Activated CD4-positive, CD25-positive, alpha-beta regulatory T cell treated with anti-CD3 and anti-CD28 coated beads, Interleukin-2, amount 50 U/mL, for 16 hours (primary cell): ENCODE measurements around the gene COL5A1.

Experiments
- DNase-seq: peaks from one replicate; pipeline ENCODE4 v3.0.0-alpha.2; 2020; ENCODE audit warnings: low read depth, low spot score

COL5A1 gene

DNA sequence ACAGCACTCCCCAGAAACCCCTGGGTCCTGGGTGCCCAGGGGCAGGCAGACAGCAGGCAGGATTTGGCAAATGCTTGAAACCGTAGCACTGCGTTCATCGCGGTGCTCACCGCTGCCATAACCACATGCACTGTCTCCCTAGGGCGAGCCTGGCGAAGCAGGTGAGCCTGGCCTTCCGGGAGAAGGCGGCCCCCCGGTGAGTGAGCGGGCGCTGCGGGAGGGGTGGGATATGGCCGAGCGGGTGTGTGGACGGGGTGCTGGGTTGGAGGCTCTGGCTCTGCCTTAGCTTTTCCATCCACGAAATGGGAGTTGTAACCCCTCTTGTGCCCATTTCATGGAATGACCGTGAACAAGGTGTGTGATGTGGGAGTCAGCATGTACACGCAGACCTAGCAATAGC, 172.2 kb downstream of the COL5A1 start:
- DNase-seq: no peak

- no peak for DNase-seq
Measured at GRCh38 chr9:134814598-134815215, 173.1 kb downstream of the COL5A1 start.

DNA sequence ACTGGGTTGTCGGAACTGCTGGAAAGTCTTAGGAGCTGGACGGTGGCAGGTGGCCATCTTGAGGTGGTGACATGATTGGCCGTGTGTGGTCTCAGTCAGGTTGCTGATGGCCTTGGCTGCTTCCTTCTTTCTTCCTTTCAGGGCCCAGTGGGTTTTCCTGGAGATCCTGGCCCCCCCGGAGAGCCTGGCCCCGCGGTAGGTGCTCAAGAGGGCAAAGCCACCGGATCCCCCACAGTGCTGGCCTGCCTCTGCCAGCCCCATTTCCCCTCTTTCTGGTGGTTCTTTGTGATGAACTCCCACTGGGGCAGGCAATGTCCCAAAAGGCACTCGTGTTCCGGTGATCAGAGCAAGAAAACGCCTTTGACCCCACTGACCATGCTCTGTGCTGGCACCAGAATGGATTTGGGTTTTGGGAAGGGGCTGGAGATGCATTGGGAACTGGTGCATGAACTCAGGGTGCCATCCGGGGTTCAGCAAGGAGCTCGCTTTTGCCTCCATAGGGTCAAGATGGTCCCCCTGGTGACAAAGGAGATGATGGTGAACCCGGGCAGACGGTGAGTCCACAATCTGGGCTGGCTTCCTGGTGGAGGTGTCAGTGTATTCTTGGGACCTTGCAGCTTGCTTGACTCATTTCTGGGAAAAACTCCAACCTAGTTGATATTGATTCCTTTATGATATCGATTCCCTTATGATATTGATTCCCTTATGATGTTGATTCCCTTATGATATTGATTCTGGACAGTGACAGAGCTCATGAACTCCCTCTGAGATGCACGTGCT, 174.0 kb downstream of the COL5A1 start:
- no peak for DNase-seq

DNA sequence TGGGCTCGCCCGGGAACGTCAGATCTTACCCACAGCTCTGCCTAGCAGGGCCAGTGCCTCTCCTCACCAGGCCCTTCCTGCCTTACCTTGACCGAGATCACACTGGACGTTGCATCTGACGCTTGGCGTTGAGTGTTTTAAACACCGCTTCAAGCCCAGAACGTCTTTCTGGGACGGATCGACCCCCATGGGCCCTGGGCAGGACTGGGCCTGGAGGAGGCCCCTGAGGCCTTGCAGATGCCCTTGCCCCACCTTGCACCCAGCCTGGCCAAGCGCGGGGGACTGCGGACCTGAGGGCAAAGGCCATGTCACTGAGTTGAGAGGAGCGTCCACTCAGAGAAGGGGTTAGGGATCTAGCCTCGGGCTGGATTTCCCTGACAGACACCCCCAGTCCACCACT, 174.7 kb downstream of the COL5A1 start:
- DNase-seq: no peak

- DNase-seq: no peak
Measured at GRCh38 chr9:134818000-134818568, 176.5 kb downstream of the COL5A1 start.

- DNase-seq: no peak
Measured at GRCh38 chr9:134818591-134818990, 177.0 kb downstream of the COL5A1 start.

GRCh38 chr9:134820901-134821300, 179.3 kb downstream of the COL5A1 start:
- DNase-seq: no peak

GRCh38 chr9:134822541-134822940, 180.9 kb downstream of the COL5A1 start:
- no peak for DNase-seq

DNA sequence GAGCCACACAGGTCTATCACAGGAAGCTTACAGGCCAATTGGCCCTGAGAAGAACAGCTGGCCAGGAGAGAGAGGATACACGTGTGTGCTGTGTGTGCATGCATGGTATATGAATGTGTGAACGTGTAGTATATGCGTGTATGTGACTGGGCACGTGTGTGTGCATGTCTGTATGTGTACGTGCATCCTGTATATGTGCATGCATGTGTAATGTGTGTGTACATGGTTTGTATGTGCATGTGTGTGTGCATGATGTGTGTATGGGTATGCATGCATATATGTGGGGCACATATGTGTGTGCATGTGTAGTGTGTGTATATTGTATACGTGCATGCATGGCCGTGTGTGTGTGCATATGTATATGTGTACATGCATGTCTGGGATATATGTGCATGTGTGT, 182.0 kb downstream of the COL5A1 start:
- no peak for DNase-seq

DNA sequence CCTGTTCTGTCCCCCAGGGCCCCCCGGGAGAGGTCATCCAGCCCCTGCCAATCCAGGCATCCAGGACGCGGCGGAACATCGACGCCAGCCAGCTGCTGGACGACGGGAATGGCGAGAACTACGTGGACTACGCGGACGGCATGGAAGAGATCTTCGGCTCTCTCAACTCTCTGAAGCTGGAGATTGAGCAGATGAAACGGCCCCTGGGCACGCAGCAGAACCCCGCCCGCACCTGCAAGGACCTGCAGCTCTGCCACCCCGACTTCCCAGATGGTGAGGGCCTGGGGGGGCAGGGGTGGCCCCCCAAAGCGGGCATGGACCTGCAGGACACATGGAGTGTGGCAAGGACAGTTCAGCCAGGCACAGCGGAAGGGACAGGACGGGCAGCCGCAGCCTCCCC, 183.0 kb downstream of the COL5A1 start:
- DNase-seq: no peak

DNA sequence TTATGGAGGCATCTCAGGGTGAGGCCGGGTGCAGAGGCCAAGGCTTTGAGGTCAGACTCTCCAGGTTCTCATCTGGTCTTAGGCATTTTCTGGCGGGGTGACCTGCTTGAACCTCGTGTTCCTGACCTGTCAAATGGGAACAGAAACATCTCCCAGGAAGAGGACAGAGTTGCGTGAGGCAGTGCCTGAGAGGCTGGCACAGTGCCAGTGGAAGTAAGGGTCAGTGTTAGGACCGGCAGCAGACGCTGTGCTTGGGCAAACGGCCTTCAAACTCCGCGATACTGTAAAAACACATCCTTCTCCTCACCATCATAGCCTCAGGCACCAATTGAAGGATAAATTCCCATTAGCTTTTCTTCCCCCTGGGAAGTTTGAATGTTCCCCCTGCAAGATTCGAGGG, 183.4 kb downstream of the COL5A1 start:
- DNase-seq: no peak

GRCh38 chr9:134826336-134827285, 185.0 kb downstream of the COL5A1 start:
- no peak for DNase-seq

GRCh38 chr9:134827559-134827958, 186.0 kb downstream of the COL5A1 start:
- no peak for DNase-seq

- no peak for DNase-seq
Measured at GRCh38 chr9:134827993-134828392, 186.4 kb downstream of the COL5A1 start.

- no peak for DNase-seq
Measured at GRCh38 chr9:134828892-134829291, 187.3 kb downstream of the COL5A1 start.

GRCh38 chr9:134829356-134829937, 187.8 kb downstream of the COL5A1 start:
- no peak for DNase-seq

DNA sequence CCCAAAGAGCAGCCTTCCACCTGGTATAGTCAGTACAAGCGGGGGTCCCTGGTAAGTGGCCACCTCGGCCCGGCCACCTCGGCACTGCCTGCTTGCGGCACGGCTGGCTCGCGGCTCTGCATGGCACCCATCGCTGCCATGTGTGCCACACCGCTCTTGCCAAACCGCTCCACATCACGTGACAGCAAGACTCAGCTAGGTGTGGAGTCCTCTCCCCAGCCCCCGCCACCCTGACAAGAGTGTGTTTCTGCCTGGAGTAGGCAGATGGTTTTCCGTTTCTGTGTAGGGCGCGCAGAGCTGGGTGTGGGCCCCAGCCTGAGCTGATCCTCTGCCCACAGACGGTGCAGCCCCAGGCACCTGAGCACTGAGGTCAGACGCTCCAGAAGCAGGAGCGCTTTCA, 188.5 kb downstream of the COL5A1 start:
- DNase-seq: no peak

GRCh38 chr9:134830926-134831720, 189.5 kb downstream of the COL5A1 start:
- no peak for DNase-seq

- no peak for DNase-seq
Measured at GRCh38 chr9:134832471-134832870, 190.9 kb downstream of the COL5A1 start.

GRCh38 chr9:134833294-134833880, 191.8 kb downstream of the COL5A1 start:
- no peak for DNase-seq
